Adrenal gland (tissue), 5 donors: ENCODE results near the gene DAB2IP.
"Not testable (repeated sequence)": the region's sequence is repeated elsewhere in the genome, so short reads cannot be mapped to it uniquely, and the experiment has no call there.

Source experiments
- CTCF ChIP-seq, 6 experiments: fragments of 450-650 bp in 4 of 6; fragments of 200-600 bp in 2 of 6; sonication (generic) in 1 of 6; IDR thresholded peaks; 1 replicate in 5 of 6; 2 replicates in 1 of 6; pipeline versions ENCODE4 v1.5.1 to v1.8.0; 2016 to 2021; ENCODE audit warnings: antibody characterized with exemption in 6 of 6, mild to moderate bottlenecking in 2 of 6, moderate library complexity in 1 of 6
- POLR2A ChIP-seq, 2 donors: fragments of 450-650 bp; IDR thresholded peaks; one replicate each; pipeline ENCODE4 v1.6.1; 2017; ENCODE audit warnings: antibody characterized with exemption in 2 of 2, mild to moderate bottlenecking in 2 of 2, moderate library complexity in 1 of 2
- donor health status: DM: no; HTN: no; CAD: no.

DNA sequence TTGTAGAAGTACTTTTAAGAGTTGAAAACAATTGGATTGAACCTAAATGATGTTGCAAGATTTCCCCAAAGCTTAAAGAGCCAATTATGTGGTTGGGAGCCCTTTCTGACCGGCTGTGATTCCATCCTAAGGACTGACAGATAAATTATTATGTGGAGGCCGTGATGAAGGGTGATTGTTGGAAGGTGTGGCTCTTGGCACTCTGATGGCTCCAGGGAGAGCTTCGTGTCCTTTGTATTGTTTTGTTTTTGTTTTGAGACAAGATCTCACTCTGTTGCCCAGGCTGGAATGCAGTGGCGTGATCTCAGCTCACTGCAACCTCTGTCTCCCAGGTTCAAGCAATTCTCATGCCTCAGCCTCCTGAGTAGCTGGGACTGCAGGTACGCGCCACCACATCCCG, 32.5 kb upstream of the DAB2IP start:
- TF ChIP-seq CTCF, POLR2A (IDR thresholded peaks at IDR 0.05): not testable (repeated sequence)
